GM19023 (cell line): Measurements from ENCODE around the gene HOXD10.

Source experiments
- ATAC-seq: cut with Tn5 transposase; IDR thresholded peaks from one replicate; pipeline ENCODE4 v1.9.1; 2021; ENCODE audit warnings: mild to moderate bottlenecking, moderate library complexity; ENCODE audit not compliant: unreplicated experiment

The HOXD10 gene

GRCh38 chr2:176115883-176116813 lies at the start of gene HOXD10:
Gene HOXD10, plus strand, starts transcription at chr2:176116778. Its CDS starts 56 bp downstream, at chr2:176116834.
- no peak for ATAC-seq

GRCh38 chr2:176067589-176068418 lies 48.8 kb upstream of the HOXD10 start:
- ATAC-seq = no peak

- no peak for ATAC-seq
These were observed 48.2 kb upstream of the HOXD10 start for GRCh38 chr2:176068419-176068832.

GRCh38 chr2:176071330-176072291 lies 45.0 kb upstream of the HOXD10 start:
- ATAC-seq = no peak

- ATAC-seq = no peak
These were observed 44.3 kb upstream of the HOXD10 start for GRCh38 chr2:176072292-176072669.

- no peak for ATAC-seq
These were observed 43.4 kb upstream of the HOXD10 start for GRCh38 chr2:176072951-176073904.

GRCh38 chr2:176074919-176075425 lies 41.6 kb upstream of the HOXD10 start:
- ATAC-seq = no peak

- no peak for ATAC-seq
These were observed 41.1 kb upstream of the HOXD10 start for GRCh38 chr2:176075481-176075880.

- no peak for ATAC-seq
These were observed 40.5 kb upstream of the HOXD10 start for GRCh38 chr2:176076063-176076462.

- no peak for ATAC-seq
These were observed 39.8 kb upstream of the HOXD10 start for GRCh38 chr2:176076796-176077195.

- no peak for ATAC-seq
These were observed 37.9 kb upstream of the HOXD10 start for GRCh38 chr2:176078541-176079284.

GRCh38 chr2:176079285-176079830 lies 37.2 kb upstream of the HOXD10 start:
- ATAC-seq = no peak

GRCh38 chr2:176079831-176080539 lies 36.6 kb upstream of the HOXD10 start:
- ATAC-seq = no peak

- ATAC-seq = no peak
These were observed 35.8 kb upstream of the HOXD10 start for GRCh38 chr2:176080540-176081375.

GRCh38 chr2:176081376-176081836 lies 35.2 kb upstream of the HOXD10 start:
- ATAC-seq = no peak

GRCh38 chr2:176081837-176082524 lies 34.6 kb upstream of the HOXD10 start:
- ATAC-seq = no peak
